Pancreas (tissue), 10 donors: ENCODE measurements around the gene SLC25A51. TPM values are rescaled to one million over a fixed set of nuclear protein-coding genes. Genes with fewer than 3 reads are reported as not detected.

Source experiments
- ATAC-seq, 4 donors: fragments of 200-7000 bp; cut with Tn5 transposase; one replicate each; pipeline versions ENCODE4 v1.8.0 to v1.9.1; 2020; ENCODE audit warnings: mild to moderate bottlenecking in 4 of 4, moderate library complexity in 4 of 4
- DNase-seq, 6 donors: peaks; one replicate each; pipeline ENCODE4 v3.0.0-alpha.2; 2020
- FAIRE-seq: peaks from 2 replicates; lab custom pipeline; 2012; peaks lifted over from hg19 to GRCh38; lab: Jason Lieb, UNC
- H3K27ac ChIP-seq, 4 donors: fragments of 200-600 bp; sonication (generic); 1 replicate in 3 of 4; 2 replicates in 1 of 4; pipeline versions ENCODE4 v1.5.0 to v1.8.0; 2020
- H3K27me3 ChIP-seq, 4 donors: fragments of 200-600 bp; one replicate each; pipeline ENCODE4 v1.8.0; 2021
- H3K36me3 ChIP-seq, 3 donors: fragments of 200-600 bp; sonication (generic) in 1 of 3; one replicate each; pipeline versions ENCODE4 v1.5.0 to v1.8.0; 2020 to 2021
- H3K4me1 ChIP-seq, 3 donors: fragments of 200-600 bp; one replicate each; pipeline ENCODE4 v1.8.0; 2021
- H3K4me3 ChIP-seq, 4 donors: fragments of 200-600 bp; sonication (generic) in 2 of 4; one replicate each; pipeline versions ENCODE4 v1.5.0 to v1.8.0; 2020 to 2021
- H3K9me3 ChIP-seq, 4 donors: fragments of 200-600 bp; one replicate each; pipeline ENCODE4 v1.8.0; 2021
- CTCF ChIP-seq, 4 donors: fragments of 200-600 bp; sonication (generic) in 3 of 4; IDR thresholded peaks; one replicate each; pipeline versions ENCODE4 v1.5.0 to v1.8.0; 2021; ENCODE audit warnings: antibody characterized with exemption in 4 of 4
- WGBS, 2 donors: extraction: QIAGEN DNeasy Blood & Tissue Kit; methylation state at CpG; one replicate each; pipeline ENCODE4 v1.1.7; 2013; 5-methylcytosine and 5-hydroxymethylcytosine counted together
- intact Hi-C, 3 donors: fragments of 100-400 bp; cut with DNase I; formaldehyde crosslinking; loops; one replicate each; pipeline versions ENCODE4 v1.11.1 to v1.14.2; 2022
- polyA plus RNA-seq, 2 donors: library from polyadenylated mRNA; stranded (reverse); fragments of 200-250 nt; gene quantifications; one replicate each; pipeline ENCODE4 v1.2.3, GENCODE V29; 2013
- total RNA-seq, 6 donors: library from RNA; stranded (reverse); fragmentation: NEBNext Ultra II Directional in 4 of 6; extraction: Animal tissue kit (Norgen Biotek cat#: 25700) in 4 of 6; gene quantifications; one replicate each; pipeline versions ENCODE4 v1.2.1 to v1.2.4, GENCODE V29; 2021 to 2023
- donor health status: healthy with polysubstance abuse.
- donor health status: DM: no; HTN: no; CAD: no; lungs with moderate emphysema.
- donor health status: DM: no; HTN: no; CAD: no.
- donor health status: control.
- donor health status: control.
- donor health status: Bipolar disorder and iron deficiency.
- donor health status: DM: yes; HTN: yes; CAD: no.
- donor health status: DM: no; HTN: no; CAD: no.
- donor health status: DM: no; HTN: no; CAD: no.
- donor health status: DM: yes; HTN: yes; CAD: no.

Gene SLC25A51
- total and polyA plus RNA-seq, 8 donors = 3.1 to 19.0 (median 13.2) TPM

- ATAC-seq (no peak), DNase-seq (peak in 1 of 6 donors; percentile 1), FAIRE-seq (no peak)
- H3K27me3 ChIP-seq = no peaks in the 10 kb centered on the region
- intact Hi-C loops = no loop called here
- peaks cover 0 to 12% (median 6%) of the 10 kb centered on the region in 3 donors for H3K4me1 ChIP-seq
- no peak for TF ChIP-seq CTCF (IDR thresholded peaks at IDR 0.05)
- no peaks in the 10 kb centered on the region for H3K9me3 ChIP-seq
- H3K4me3 ChIP-seq = no peak overlapping the region
- H3K27ac ChIP-seq = no peak overlapping the region
- peaks cover 0 to 32% (median 0%) of the 10 kb centered on the region in 3 donors for H3K36me3 ChIP-seq
- WGBS, 2 donors = 86 to 90% methylated on average over 7 of the region's 7 CpGs
These were observed 43.0 kb upstream of the SLC25A51 start for GRCh38 chr9:37946971-37947370.

GRCh38 chr9:37946041-37946440 is 42.1 kb upstream of the SLC25A51 start:
- TF ChIP-seq CTCF (IDR thresholded peaks at IDR 0.05) = no peak
- peak in 2 of 6 donors; percentile 13 to 35 for DNase-seq
- WGBS, 2 donors = 93 to 94% methylated on average over 8 of the region's 8 CpGs
- ATAC-seq = no peak
- Histone ChIP-seq H3K27ac (no peak overlapping the region), H3K9me3 (no peaks in the 10 kb centered on the region), H3K27me3 (no peaks in the 10 kb centered on the region), H3K4me1 (peaks cover 0 to 6% (median 3%) of the 10 kb centered on the region in 3 donors), H3K4me3 (no peak overlapping the region), H3K36me3 (peaks cover 0 to 32% (median 0%) of the 10 kb centered on the region in 3 donors)
- FAIRE-seq = no peak
- intact Hi-C loops = no loop called here

GRCh38 chr9:37944671-37945481 is 40.9 kb upstream of the SLC25A51 start:
- intact Hi-C loops = no loop called here
- Histone ChIP-seq H3K27ac (peak overlapping the region in 1 of 4 donors; percentile 12), H3K4me1 (no peaks in the 10 kb centered on the region), H3K9me3 (no peaks in the 10 kb centered on the region), H3K27me3 (no peaks in the 10 kb centered on the region), H3K36me3 (peaks cover 0 to 32% (median 0%) of the 10 kb centered on the region in 3 donors), H3K4me3 (no peak overlapping the region)
- no peak for TF ChIP-seq CTCF (IDR thresholded peaks at IDR 0.05)
- ATAC-seq (no peak), DNase-seq (peak in 2 of 6 donors; percentile 15 to 66), FAIRE-seq (no peak)
- 82 to 89% methylated on average over 9 of the region's 9 CpGs for WGBS, 2 donors

GRCh38 chr9:37944266-37944650 is 40.3 kb upstream of the SLC25A51 start:
- ATAC-seq (peak in 2 of 4 donors; percentile 4 to 13), FAIRE-seq (no peak), DNase-seq (no peak)
- H3K9me3 ChIP-seq = no peaks in the 10 kb centered on the region
- no peak overlapping the region for H3K4me3 ChIP-seq
- 79 to 87% methylated on average over 7 of the region's 7 CpGs for WGBS, 2 donors
- peaks cover 0 to 32% (median 0%) of the 10 kb centered on the region in 3 donors for H3K36me3 ChIP-seq
- intact Hi-C loops = no loop called here
- H3K27me3 ChIP-seq = no peaks in the 10 kb centered on the region
- no peak for TF ChIP-seq CTCF (IDR thresholded peaks at IDR 0.05)
- H3K4me1 ChIP-seq = no peaks in the 10 kb centered on the region
- peak overlapping the region in 2 of 4 donors; percentile 12 to 30 for H3K27ac ChIP-seq
